VCaP (cell line): ENCODE measurements around the gene ATP6V0E2.
A peak's percentile ranks its signal among the peaks of the same experiment; 100 is the strongest.

Source experiments
- H3K27ac ChIP-seq: fragments of 450-650 bp; 2 replicates; pipeline ENCODE4 v1.5.1; 2017
- TF ChIP-seq, protein P1 (sequence below): fragments of 450-650 bp; conservative IDR thresholded peaks from 2 replicates; pipeline ENCODE4 v1.5.1; 2017; ENCODE audit warnings: mild to moderate bottlenecking, moderate library complexity

Gene ATP6V0E2

DNA sequence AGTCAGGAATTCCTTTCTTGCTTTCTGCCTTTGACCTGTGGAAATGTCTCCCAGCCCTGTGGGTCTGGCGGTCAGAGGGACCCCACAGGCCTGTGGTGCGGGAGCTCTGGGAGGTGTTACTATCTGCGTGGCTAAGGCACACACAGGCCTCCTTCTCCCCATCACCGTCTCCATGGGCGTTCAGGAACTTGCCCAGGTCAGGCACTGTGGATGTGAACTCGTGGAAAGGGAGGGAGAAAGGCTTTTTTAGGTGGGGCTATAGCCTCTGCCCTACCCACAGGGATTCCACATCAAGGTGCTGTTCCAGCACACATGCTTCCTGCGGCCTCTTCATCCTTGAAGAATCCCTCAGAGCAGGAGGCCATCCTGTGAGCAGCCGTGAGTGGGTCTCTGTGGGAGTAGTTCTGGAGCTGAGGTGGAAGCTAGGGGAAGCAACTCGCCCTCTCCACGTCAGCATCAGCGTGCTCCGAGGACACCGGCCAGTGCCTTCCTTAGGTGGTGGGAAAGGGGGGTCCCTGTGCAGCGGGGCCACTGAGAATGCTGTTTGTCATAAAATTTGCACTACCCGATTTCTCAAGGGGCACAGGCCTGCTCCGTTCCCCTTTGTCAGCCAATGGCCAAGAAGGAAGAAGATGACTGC is 7.5 kb upstream of the ATP6V0E2 start:
- no peak overlapping the region for H3K27ac ChIP-seq
- TF ChIP-seq, protein P1, sequence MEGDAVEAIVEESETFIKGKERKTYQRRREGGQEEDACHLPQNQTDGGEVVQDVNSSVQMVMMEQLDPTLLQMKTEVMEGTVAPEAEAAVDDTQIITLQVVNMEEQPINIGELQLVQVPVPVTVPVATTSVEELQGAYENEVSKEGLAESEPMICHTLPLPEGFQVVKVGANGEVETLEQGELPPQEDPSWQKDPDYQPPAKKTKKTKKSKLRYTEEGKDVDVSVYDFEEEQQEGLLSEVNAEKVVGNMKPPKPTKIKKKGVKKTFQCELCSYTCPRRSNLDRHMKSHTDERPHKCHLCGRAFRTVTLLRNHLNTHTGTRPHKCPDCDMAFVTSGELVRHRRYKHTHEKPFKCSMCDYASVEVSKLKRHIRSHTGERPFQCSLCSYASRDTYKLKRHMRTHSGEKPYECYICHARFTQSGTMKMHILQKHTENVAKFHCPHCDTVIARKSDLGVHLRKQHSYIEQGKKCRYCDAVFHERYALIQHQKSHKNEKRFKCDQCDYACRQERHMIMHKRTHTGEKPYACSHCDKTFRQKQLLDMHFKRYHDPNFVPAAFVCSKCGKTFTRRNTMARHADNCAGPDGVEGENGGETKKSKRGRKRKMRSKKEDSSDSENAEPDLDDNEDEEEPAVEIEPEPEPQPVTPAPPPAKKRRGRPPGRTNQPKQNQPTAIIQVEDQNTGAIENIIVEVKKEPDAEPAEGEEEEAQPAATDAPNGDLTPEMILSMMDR, result no peak

DNA sequence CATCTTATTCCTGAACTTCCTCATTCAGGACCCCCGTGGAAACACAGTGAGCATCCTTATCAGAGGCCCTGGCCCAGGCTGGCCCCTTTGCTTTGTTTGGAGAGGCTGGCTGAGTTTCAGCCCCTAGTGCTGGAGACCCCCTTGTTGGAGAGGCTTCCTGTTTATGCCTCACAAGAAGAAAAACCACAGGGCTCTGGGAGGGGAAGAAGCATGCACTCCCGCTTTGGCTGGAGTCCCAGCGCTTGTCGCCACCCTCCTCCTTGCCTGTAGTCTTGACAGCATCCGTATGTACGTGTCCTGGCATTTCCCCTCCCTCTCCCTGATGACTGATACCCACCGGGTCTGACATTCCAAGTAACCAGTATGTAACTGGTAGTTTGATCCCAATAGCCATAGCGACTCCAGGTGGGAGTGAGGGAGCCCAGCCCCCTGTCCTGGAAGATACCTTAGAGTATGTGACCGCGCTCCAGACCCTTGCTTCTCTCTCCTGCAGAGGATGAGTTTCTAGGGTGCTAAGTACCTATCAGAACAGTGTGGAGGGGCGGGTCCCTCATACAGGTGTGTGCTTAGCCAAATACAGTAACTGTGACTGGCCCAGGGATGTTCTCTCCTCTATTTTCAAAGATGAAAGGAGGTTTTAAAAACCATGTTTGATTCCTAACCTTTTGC is 6.9 kb upstream of the ATP6V0E2 start:
- H3K27ac ChIP-seq, result no peak overlapping the region
- TF ChIP-seq, protein P1, result no peak

DNA sequence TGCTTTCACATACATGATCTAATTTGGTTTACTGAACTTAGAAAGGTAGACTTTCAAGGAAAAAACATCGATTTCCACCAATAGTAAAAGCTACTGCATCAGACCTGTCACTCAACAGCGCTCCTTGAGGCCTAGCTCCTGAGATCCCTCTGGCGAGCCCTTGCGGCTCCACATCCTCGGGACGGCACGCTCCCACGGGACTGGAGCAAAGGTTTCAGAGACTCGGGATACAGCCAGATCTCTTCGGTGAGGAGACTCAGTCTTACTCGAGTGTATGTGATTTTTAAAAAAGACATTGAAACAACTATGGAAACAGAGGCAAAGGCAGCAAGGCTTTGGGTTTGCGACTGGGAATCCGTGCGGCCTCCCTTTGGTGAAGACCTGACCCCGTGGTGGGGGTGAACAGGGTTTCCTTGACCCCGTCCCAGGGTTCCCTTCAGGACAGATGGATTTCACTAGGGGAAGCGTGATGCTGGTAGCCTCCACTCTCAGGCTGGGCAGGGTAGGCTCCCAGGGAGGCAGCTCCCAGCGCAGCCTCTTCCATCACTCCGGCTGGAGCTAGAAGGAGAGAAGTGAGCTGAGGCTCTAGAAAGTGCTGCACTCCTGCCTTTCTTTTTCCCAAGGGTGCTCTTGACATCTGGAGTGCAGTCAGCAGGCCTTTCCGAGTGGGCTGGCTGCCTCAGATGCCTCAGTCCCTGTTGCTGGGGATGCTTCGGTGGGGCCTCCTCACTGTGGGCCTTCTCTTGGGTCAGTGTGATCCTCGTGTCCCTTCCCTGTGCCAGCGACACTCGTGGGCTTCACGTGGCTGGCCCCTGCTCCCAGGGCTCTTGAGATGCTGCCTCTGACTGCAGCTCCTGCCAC is 5.8 kb upstream of the ATP6V0E2 start:
- H3K27ac ChIP-seq, result no peak overlapping the region
- TF ChIP-seq, protein P1, result no peak

DNA sequence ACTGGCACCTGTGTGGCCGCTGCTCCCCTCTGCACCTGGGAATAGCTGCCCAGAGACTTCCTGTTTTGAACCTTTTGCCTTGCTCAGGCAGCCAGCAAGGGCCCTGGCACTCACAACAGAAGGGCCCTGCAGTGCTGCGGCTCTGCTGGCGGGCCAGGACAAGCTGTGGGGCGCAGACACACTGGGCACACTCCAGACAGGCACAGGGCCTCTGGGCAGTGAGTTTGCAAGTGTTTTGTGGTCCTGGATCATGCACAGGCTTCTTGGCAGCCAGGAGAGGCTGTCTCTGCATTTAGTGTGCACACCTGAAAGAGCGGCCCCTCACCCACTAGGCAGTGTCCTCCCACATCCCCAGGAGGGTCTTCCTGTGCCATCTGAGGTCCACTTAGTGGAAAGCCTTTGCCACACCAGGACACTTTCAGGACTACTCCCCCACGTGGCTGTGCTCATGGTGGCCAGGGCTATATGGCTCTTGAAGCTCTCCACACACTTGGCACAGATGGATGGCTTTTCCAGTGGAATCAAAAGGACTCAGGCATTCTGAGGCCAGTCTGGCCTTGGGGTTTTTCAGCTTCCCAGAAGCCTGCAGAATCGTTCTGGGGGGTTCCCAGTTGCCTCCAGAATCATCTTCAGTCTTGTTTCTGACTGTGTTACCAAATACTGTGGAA is 5.0 kb upstream of the ATP6V0E2 start:
- TF ChIP-seq, protein P1, result no peak
- H3K27ac ChIP-seq, result no peak overlapping the region

DNA sequence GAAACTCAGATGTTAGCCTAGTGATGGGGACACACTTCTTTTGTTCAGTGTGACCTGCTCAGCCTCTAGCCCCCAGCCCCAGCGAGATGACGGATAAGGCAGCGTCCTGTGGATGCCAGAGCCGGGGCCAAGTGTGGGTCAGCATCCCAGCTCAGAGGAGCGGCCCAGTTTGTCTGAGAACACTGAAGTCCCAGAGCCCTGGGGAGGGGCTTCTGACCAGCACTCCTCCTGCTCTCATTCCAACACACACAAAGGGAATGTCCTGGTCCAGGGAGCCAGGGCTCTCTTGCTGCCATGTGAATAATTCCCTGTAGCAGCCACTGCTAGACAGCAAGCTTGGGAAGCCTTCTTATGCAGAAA is 4.5 kb upstream of the ATP6V0E2 start:
- no peak overlapping the region for H3K27ac ChIP-seq
- TF ChIP-seq, protein P1, result no peak

DNA sequence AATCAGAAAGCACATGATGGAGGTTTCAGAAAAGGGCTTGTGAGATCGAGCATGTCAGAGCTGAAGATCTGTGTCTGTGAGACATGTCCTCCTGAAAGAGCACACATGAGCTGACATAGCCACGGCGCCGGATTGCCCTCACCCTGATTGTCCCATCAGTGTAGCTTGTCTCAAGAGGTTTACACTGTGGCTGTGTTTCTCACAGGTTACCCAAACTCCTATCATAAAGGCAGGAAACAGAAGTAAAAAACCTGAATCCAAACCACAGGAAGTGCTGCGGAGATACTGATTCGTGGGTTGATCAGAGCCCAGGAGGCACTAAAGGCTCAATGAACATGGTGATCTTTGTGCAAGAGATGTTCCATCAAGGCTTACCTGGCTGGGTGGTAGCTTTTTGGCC is 3.9 kb upstream of the ATP6V0E2 start:
- TF ChIP-seq, protein P1, result no peak
- H3K27ac ChIP-seq, result peak overlapping the region; percentile 99; the same call in 1 of the 2 replicates

DNA sequence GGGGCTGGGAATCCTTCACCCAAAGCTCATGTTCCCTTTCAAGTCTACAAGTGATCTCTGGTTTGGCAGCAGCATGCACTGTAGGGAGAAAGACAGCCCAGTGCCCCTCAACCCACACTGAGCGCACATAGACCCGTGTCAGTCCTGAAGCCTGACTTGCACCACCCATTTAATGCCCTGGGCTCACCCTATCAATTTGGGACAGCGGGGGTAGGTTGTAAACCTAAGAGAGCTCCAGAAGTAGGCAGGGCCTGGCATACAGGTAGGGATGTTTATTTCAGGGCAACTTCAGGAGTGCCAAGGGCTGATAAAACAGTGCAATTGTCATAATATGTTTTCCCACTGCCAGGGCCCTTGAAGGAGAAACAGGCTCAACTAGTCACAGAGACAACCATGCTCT is 3.5 kb upstream of the ATP6V0E2 start:
- H3K27ac ChIP-seq, result peak overlapping the region; percentile 99
- TF ChIP-seq, protein P1, result no peak
